ENCODE results near the gene PCSK4. TPM values are rescaled to one million over a fixed set of nuclear protein-coding genes. Genes with fewer than 3 reads are reported as not detected.

Gene PCSK4
- total RNA-seq, 4 donors from 2014 or later, result 1.3 to 4.9 (median 2.2) TPM

- peak overlapping the region; percentile 63 to 93 (median 88) for H3K27ac ChIP-seq
- TF ChIP-seq EP300 (IDR thresholded peaks at IDR 0.05) (no peak), POLR2A (IDR thresholded peaks at IDR 0.05) (no peak)
These were observed 51.2 kb downstream of the PCSK4 start for GRCh38 chr19:1438933-1439354.

GRCh38 chr19:1438035-1438932, 51.9 kb downstream of the PCSK4 start, which contains the start of gene RPS15:
RPS15 (plus strand) TSS chr19:1438396; CDS start chr19:1438426, 30 bp downstream.
- 2% methylated on average over 38 to 48 of the region's 100 CpGs for WGBS, 2 donors
- Histone ChIP-seq H3K4me1 (peaks cover 0 to 28% (median 18%) of the 10 kb centered on the region in 4 donors), H3K27me3 (no peaks in the 10 kb centered on the region), H3K4me3 (peak within 1 kb of the TSS; percentile 74 to 99 (median 91)), H3K9me3 (no peaks in the 10 kb centered on the region), H3K36me3 (peaks cover 13 to 69% (median 26%) of the 10 kb centered on the region in 3 donors), H3K27ac (peak within 1 kb of the TSS; percentile 63 to 93 (median 88))
- peak; percentile 88 to 99 for TF ChIP-seq EP300 (IDR thresholded peaks at IDR 0.05)
- TF ChIP-seq POLR2A (IDR thresholded peaks at IDR 0.05), result peak; percentile 76 to 94
- peak; percentile 96 to 98 (median 97) for TF ChIP-seq CTCF (IDR thresholded peaks at IDR 0.05)
- DNase-seq (ENCODE audit: low spot score in 2 of 2), result peak; percentile 87 to 89

More at GRCh38 chr19:1438933-1439354, 51.2 kb downstream of the PCSK4 start:
- no peak for DNase-seq (ENCODE audit: low spot score in 2 of 2)
- Histone ChIP-seq H3K4me1 (peaks cover 0 to 28% (median 18%) of the 10 kb centered on the region in 4 donors), H3K36me3 (peaks cover 13 to 62% (median 26%) of the 10 kb centered on the region in 3 donors), H3K9me3 (no peaks in the 10 kb centered on the region), H3K4me3 (peak overlapping the region; percentile 74 to 99 (median 91)), H3K27me3 (no peaks in the 10 kb centered on the region)
- 0 to 5% methylated on average over 11 to 13 of the region's 26 CpGs for WGBS, 2 donors

GRCh38 chr19:1437609-1438008, 52.5 kb downstream of the PCSK4 start:
- peaks cover 0 to 28% (median 18%) of the 10 kb centered on the region in 4 donors for H3K4me1 ChIP-seq
- peaks cover 13 to 70% (median 29%) of the 10 kb centered on the region in 3 donors for H3K36me3 ChIP-seq
- H3K9me3 ChIP-seq, result no peaks in the 10 kb centered on the region
- DNase-seq (ENCODE audit: low spot score in 2 of 2), result no peak
- WGBS, 2 donors, result 41 to 42% methylated on average over 8 of the region's 8 CpGs
- TF ChIP-seq CTCF (IDR thresholded peaks at IDR 0.05) (no peak), EP300 (IDR thresholded peaks at IDR 0.05) (no peak), POLR2A (IDR thresholded peaks at IDR 0.05) (no peak)
- H3K27me3 ChIP-seq, result no peaks in the 10 kb centered on the region
- peak overlapping the region in 2 of 4 donors; percentile 29 to 88 for H3K27ac ChIP-seq
- H3K4me3 ChIP-seq, result peak overlapping the region in 1 of 4 donors; percentile 99

GRCh38 chr19:1435378-1435989, 54.7 kb downstream of the PCSK4 start:
- WGBS, 2 donors, result 80 to 83% methylated on average over 21 of the region's 21 CpGs
- peak overlapping the region in 1 of 4 donors; percentile 44 for H3K27ac ChIP-seq
- TF ChIP-seq POLR2A (IDR thresholded peaks at IDR 0.05), result no peak
- no peak for TF ChIP-seq EP300 (IDR thresholded peaks at IDR 0.05)
- TF ChIP-seq CTCF (IDR thresholded peaks at IDR 0.05), result no peak
- H3K36me3 ChIP-seq, result peaks cover 11 to 71% (median 26%) of the 10 kb centered on the region in 3 donors
- no peaks in the 10 kb centered on the region for H3K9me3 ChIP-seq
- H3K4me3 ChIP-seq, result no peak overlapping the region
- H3K27me3 ChIP-seq, result no peaks in the 10 kb centered on the region
- no peak for DNase-seq (ENCODE audit: low spot score in 2 of 2)
- peaks cover 0 to 21% (median 18%) of the 10 kb centered on the region in 4 donors for H3K4me1 ChIP-seq

- WGBS, 2 donors, result 77 to 84% methylated on average over 24 to 39 of the region's 39 CpGs
- DNase-seq (ENCODE audit: low spot score in 2 of 2), result no peak
- H3K4me3 ChIP-seq, result no peak overlapping the region
- H3K27me3 ChIP-seq, result no peaks in the 10 kb centered on the region
- peak overlapping the region in 1 of 4 donors; percentile 44 for H3K27ac ChIP-seq
- no peak for TF ChIP-seq CTCF (IDR thresholded peaks at IDR 0.05)
- TF ChIP-seq EP300 (IDR thresholded peaks at IDR 0.05), result no peak
- no peak for TF ChIP-seq POLR2A (IDR thresholded peaks at IDR 0.05)
- H3K36me3 ChIP-seq, result peaks cover 6 to 71% (median 24%) of the 10 kb centered on the region in 3 donors
- H3K4me1 ChIP-seq, result peaks cover 0 to 12% (median 11%) of the 10 kb centered on the region in 4 donors
- H3K9me3 ChIP-seq, result no peaks in the 10 kb centered on the region
These were observed 55.5 kb downstream of the PCSK4 start for GRCh38 chr19:1434577-1435060.

Data from tibial nerve (tissue), 4 donors.